GM21723 (cell line): ENCODE results near the gene TBX3.

ENCODE experiments used
- ATAC-seq: cut with Tn5 transposase; IDR thresholded peaks from one replicate; pipeline ENCODE4 v1.9.1; 2021; ENCODE audit warnings: mild to moderate bottlenecking, moderate library complexity; ENCODE audit not compliant: unreplicated experiment

The TBX3 gene

GRCh38 chr12:114683709-114684097 is 272 bp downstream of the TBX3 start:
- no peak for ATAC-seq

DNA sequence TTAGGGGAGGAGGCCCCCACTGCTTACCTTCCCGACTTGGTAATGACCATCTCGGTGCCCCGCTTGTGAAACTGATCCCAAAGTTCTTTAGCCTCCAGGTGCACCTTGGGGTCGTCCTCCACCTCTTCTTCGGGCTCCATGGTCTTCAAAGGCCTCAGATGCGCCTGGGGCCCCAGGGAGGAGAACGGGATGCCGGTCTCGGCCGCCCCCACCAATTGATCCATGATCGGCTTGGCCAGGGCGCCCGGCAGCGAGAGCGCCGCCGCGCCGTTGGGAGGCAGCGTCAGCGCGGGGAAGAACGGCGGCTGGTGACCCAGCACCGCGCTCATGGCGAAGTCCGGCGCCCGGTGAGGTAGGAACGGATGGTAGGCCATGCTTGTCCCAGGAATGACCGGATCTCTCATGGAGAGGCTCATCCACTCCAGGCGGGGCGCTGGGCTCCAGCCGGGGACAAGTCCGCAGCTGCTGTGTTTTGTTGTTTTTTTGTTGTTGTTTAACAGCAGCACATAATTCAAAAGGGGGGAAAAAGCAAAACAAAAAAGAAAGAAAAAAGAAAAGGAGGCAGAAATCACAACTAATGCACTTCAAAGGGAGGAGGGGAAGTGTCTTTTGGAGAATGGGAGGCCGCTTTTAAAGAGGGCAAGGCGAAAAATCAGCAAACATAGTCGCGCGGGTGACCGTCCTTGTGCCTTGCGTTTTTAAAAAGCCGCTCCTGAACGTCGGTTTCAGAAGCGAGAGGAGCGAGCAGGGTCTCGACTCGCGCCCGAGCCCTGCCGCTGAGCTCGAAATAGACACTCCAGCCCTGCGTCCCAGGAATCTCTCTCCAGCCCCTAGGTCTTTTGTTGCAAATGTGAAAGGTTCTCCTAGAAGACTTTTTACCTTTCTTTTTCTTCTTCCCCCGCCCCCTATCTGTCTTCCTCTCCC is 928 bp downstream of the TBX3 start:
- ATAC-seq, result no peak

DNA sequence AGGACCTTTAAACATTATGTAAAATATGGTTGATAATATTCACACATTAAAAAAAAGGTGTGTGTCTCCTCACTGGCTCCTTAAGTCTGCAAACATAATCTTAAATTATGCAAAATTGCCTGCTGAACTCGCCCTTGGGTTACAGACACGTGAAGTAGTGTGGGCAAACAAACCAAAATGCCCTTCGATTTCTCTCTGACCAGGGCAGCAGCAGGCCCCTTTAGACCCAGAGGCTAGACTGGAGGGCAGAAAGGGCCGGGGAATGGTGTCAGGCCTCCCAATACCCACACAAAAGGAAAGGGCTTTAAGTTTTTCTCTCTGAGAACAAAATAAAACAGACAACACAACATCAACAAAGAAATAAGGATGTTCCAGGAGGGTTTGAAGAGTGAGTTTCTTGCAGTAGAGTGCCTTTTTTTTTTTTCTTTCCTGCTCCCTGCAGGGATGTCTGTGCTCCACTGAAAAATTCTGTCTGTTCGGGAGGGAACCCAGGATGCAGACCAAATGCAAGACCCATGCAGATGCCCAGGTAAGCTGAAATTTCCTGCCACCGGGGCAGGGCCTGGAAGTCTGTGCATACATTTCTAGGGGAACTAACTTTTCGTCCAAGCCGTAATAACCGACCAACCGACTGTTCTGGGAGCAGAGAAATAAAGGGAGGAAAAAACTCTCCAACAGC is 1.7 kb downstream of the TBX3 start:
- ATAC-seq, result no peak

DNA sequence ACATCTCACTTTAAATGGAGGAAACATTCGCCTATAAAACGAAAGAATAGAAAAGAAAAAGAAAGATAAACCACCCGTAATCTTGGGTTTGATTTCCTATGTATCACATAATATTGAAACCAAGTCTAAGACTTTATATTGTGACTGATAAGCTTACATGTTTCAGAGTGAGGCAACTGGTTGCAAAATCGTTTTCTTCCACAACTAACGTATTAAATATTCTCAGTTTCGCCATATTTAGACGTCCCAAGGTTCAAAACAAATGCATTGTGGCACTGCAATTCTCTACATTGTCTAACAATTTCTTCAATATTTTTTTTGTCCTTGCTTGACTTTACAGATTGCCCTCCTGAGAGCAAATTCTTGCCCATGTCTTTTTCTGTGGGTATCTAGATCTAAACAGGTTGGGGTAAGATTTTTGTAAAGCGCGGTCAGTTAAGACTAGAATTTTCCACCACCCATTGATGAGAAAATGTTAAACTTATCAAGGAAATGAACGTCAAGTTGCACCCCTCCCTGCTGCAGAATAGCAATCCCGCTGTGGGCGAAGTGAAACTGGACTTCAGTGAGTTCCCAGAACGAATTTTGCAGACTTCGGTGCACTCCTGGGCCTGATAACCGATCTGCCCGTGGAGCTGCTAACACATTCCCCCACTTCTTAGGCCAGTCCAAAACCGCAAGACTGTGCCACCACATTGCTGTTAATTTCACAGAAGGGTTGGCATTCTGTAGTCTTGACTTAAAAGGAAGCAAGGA is 2.7 kb downstream of the TBX3 start:
- ATAC-seq, result no peak

DNA sequence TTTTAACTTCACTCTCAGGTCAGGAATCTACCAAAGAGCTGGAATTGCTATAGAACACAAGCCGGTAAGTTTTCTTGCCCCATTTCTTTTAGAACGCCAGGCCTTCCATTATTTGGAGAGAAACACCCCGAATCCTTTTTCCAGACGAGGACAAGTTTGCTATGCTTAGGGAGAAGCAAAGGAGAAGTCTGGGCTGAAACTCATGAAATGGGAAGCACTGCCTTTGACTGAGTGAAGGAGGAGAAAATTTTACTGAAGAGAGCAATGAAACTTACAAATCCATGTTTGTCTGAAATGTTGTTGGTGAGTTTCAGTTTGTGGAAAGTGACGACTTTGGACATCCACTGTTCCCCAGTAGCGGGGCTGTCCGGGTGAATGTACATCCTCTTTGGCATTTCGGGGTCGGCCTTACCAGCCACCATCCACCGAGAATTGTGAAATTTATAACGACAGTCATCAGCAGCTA is 3.3 kb downstream of the TBX3 start:
- no peak for ATAC-seq

DNA sequence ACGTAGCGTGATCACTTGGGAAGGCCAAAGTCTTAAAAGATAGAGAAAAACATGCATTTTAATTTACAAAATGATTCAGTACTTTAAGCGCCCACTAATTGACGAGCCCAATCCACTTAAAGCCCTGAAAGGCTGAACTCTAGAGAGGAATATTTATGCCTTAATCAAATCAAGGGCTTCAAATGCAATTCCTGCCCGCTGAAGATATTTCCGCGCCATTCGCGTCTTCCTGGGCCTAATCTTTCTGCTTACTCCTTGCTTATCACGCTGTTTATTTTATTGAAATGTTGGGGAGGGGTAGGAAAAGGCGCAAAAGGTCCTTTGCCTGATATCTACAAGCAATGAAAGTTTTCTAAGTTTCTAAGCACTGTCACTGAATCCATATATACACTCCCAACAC is 4.0 kb downstream of the TBX3 start:
- ATAC-seq, result no peak

- no peak for ATAC-seq
Observed at GRCh38 chr12:114679452-114679875, 4.5 kb downstream of the TBX3 start.

DNA sequence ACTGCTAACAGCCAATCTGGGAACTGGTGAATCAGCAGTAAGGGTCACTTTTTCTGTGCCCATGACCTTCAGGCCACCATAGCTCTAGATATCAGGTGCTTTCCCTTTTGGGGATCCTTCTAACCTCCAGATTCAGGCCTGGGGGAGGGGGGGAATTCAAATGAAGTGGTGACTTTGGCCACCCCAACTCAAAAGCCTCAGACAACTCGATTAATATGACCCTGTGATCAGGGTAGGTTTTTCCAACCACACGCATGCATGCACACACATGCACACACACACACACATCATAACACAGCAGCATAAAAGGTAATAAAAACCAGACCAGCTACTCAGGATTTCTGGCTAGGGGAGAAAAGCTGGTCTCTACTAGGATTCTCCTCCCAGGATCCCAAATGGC is 5.3 kb downstream of the TBX3 start:
- ATAC-seq, result no peak

DNA sequence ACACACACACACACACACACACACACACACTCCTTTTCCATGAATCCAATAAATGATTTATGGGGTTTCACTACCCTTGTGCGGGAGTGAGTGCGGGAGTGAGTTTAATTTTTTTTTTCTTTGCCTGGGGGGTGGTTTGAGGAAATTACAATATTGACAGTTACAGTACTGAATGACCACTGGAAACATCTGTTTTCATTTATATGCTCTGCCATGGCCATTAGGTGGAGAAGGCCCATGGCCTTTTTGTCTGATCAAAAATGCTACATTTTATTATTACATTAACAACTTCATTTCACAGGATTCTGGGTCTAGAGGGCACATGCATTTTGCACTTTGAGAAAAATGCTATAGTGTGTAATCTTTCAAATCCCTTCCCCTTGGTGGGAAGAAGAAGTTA is 5.9 kb downstream of the TBX3 start:
- ATAC-seq, result no peak

DNA sequence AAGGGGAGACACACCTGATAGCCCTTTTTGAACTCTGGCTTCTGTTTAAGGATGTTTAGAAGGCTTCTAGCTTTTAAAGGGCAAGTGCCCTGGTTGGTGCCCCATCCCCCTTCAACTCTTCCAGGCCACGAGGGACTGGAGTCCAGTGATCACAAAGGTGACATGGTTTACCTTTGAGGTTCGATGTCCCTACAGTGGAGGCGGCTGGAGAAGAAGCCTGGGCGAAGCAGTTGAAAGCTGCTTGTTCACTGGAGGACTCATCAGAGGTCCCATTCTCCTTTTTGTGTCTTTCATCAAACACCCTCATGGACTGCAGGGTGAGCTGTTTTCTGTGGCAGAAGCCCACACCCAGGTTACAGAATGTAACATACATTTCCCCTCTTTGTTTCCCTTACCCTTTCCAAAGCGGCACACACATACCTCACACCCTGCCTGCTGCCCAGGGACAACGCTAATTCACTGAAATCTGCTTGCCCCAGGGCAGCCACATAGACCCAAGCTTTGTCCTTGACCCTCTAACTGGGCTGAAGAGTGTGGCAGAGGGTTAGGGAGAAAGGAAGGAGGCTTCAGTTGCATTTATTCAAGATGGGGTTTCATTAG is 7.7 kb downstream of the TBX3 start:
- no peak for ATAC-seq

- no peak for ATAC-seq
Observed at GRCh38 chr12:114674251-114675047, 9.5 kb downstream of the TBX3 start.

- no peak for ATAC-seq
Observed at GRCh38 chr12:114673901-114674250, 10.1 kb downstream of the TBX3 start.

DNA sequence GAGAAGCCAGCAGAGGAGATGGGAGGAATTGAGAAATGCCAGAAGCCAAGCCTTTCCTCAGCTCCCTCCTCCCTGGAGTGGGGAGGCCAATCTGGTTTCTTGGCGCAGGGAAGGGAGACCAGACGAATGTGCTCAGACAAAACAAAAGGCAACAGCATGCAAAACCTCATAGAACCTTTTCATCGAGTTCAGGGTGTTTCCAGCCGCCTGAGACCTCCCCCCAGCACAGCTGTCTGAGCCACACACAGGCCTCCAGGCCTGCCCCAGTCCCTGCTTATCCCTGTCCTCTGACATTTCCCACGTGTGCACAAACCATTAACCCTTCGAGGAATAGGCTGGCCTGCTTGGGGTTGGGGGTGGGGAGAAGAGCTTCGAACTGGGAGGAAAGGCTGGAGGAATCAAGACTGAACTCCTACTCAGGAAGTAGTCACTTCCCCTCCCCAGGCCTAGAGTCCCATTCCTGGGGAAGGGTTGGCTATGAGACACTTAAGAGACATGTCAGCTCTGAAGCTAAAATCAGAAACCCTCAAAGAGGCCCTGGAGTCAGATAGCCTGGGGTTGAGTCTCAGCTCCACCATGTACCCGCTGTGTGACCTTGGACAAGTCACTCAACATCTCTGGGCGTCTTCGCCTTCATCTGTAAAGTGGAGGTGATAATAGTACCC is 10.7 kb downstream of the TBX3 start:
- ATAC-seq, result no peak

DNA sequence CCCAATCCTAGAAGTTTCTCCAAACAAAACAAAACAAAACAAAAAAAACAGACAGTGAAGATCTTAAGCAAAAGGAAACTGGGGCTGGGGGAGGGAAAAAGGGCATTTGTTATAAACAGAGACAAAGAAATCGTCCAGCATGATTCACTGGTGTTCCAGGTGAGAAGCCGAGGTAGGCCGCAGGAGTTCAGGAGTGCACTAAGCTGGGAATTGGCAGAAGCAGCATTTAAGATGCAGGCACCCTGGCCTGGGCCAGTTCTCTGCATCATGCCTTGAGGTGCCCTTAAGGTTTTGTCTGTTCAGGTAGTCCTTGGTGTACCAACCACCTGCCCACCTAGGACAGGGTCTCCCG is 11.2 kb downstream of the TBX3 start:
- ATAC-seq, result no peak

DNA sequence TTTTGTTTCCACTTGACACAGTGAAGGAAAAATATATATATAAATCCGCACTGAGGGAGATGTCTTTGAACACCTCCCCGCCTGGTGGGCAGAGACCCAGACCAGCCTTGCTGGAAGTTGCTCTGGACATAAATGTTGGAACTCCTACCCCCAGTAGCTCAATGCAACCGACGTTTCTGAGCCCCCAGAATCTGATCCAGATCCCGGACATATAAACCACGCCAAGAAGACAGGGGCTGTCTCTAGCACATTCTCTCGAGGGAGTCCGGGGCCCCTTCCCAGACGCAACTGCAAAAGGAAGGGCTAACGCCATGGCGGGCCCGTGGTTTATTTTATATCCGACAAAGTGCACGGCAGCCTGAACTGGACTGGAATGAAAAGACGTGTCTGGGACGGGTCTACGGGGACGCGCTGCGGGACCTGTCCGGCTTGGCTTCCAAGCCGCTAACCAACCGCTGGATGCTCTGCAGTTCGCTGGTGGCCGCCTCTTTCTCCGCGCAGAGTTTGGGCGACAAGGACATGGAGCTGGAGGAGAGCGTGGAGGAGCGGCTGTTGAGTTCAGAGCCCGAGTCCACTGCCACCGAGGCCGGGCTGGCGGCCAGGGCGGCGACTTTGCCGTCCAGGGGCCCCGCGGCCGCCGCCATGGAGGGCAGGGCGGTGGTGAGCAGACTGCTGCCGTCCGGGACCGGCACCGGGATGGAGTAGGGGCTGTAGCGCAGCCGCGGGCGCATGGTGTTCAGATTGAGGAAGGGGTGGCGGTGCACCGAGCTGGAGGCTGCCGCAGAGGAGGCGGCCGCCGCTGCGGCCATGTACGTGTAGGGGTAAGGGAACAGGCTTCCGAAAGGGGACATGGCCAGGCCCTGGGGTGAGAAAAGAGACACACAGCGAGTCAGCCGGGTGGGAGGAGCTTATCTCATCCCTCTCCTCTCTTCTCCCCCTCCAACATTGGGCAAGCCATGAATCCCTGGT is 12.2 kb downstream of the TBX3 start:
- no peak for ATAC-seq

DNA sequence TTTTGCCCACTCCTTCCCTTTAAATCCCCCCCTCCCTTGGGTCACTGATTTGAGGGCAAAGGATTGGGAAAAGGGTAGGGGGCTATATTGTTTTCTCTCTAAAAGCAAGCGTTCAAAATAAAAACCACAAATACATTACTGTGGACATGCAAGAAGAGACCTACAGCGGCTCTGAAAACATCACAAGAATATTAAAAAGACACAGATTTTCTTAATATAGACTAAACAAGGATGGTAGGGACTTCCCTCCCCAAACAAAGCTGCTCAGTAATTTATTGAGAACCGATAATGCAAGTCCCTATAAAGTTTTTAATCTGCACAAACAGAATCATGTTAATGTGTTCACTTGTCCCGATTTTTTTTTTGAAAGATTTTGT is 12.9 kb downstream of the TBX3 start:
- ATAC-seq, result no peak

DNA sequence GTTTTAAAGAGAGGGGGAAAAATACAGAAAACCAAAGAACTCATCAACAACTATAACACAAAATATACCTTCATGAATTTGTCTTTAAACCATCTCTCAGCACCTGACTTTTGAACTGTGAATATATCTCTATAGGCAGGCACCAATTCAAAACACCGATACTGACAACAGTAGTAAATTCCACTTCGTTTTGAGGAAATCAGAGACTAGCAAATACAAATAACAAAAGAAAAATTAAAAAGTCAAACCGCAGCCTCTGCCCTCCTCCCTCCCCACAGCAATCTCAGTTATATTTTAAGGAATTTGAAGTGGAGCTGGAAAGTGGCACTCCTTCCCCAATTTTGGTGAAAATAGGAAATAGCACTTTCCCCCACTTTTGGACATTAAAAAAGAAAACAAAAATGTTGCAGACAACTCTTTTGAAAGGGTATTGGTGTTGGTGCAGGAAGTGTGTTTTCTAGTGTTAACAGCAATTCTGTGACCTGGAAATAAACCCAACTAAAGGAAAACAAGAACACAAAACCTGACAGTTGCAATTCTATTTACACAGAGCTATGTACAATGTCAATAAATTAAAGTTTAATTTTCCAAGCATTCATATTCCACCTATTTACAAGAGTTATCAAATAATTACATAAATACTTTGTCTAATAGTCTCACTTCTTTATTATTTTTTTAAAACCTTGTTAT is 13.5 kb downstream of the TBX3 start:
- no peak for ATAC-seq
